Aorta (tissue), 5 donors: ENCODE data around the gene MFAP4. TPM values are rescaled to one million over a fixed set of nuclear protein-coding genes. Genes with fewer than 3 reads are reported as not detected.

Experiments
- ATAC-seq: fragments of 200-7000 bp; cut with Tn5 transposase; one replicate; pipeline ENCODE4 v1.9.1; 2022; ENCODE audit warnings: moderate library complexity; ENCODE audit not compliant: low FRiP score
- DNase-seq, 2 donors: peaks; one replicate each; pipeline ENCODE4 v3.0.0-alpha.2; 2020
- H3K27ac ChIP-seq, 2 donors: one replicate each; pipeline ENCODE4 v1.5.1; 2013; ENCODE audit warnings: low read length in 2 of 2, mild to moderate bottlenecking in 2 of 2, moderate library complexity in 2 of 2, control low read depth in 1 of 2, inconsistent platforms in 1 of 2, low read depth in 1 of 2
- H3K27me3 ChIP-seq, 2 donors: one replicate each; pipeline ENCODE4 v1.6.1; 2013; ENCODE audit warnings: control low read depth in 1 of 2, low read length in 1 of 2, mild to moderate bottlenecking in 1 of 2, moderate library complexity in 1 of 2; ENCODE audit not compliant: insufficient read depth in 2 of 2, control insufficient read depth in 1 of 2
- H3K36me3 ChIP-seq, 2 donors: one replicate each; pipeline ENCODE4 v1.6.1; 2013; ENCODE audit warnings: control low read depth in 1 of 2, low read length in 1 of 2, mild to moderate bottlenecking in 1 of 2; ENCODE audit not compliant: insufficient read depth in 2 of 2, control insufficient read depth in 1 of 2
- H3K4me1 ChIP-seq, 2 donors: one replicate each; pipeline ENCODE4 v1.6.1; 2013; ENCODE audit warnings: low read length in 2 of 2, control low read depth in 1 of 2, mild to moderate bottlenecking in 1 of 2, moderate library complexity in 1 of 2; ENCODE audit not compliant: insufficient read depth in 2 of 2, control insufficient read depth in 1 of 2
- H3K4me3 ChIP-seq, 2 donors: one replicate each; pipeline ENCODE4 v1.5.1; 2013; ENCODE audit warnings: low read length in 2 of 2, control low read depth in 1 of 2, mild to moderate bottlenecking in 1 of 2
- H3K9me3 ChIP-seq: one replicate; pipeline ENCODE4 v1.6.1; 2013; ENCODE audit warnings: mild to moderate bottlenecking, low read length; ENCODE audit not compliant: control insufficient read depth
- WGBS, 2 donors: extraction: QIAGEN DNeasy Blood & Tissue Kit; methylation state at CpG; one replicate each; pipeline ENCODE4 v1.1.7; 2013; 5-methylcytosine and 5-hydroxymethylcytosine counted together
- intact Hi-C, 2 donors: fragments of 100-400 bp; cut with DNase I; formaldehyde crosslinking; loops; one replicate each; pipeline versions ENCODE4 v1.14.2 to v1.15.0; 2022
- polyA plus RNA-seq, 2 donors: library from polyadenylated mRNA; stranded (reverse); fragments of 200-250 nt; gene quantifications; one replicate each; pipeline ENCODE4 v1.2.3, GENCODE V29; 2013
- total RNA-seq, 2 donors: library from RNA; stranded (reverse); fragmentation: NEBNext Ultra II Directional; extraction: Animal tissue kit (Norgen Biotek cat#: 25700); gene quantifications; one replicate each; pipeline ENCODE4 v1.2.1, GENCODE V29; 2021
- donor health status: healthy with polysubstance abuse.
- donor health status: Bipolar disorder and iron deficiency.
- donor health status: DM: no; HTN: no; CAD: no.
- donor health status: DM: no; HTN: no; CAD: no.
- donor health status: DM: yes; HTN: yes; CAD: no.

The MFAP4 gene
- total and polyA plus RNA-seq, 4 donors: 271 to 793 (median 444) TPM

GRCh38 chr17:19392303-19392702, 5.3 kb upstream of the MFAP4 start:
- intact Hi-C loops: no loop called here
- ATAC-seq: no peak
- Histone ChIP-seq H3K9me3 (no peaks in the 10 kb centered on the region), H3K27me3 (no peaks in the 10 kb centered on the region), H3K27ac (peak overlapping the region; percentile 80 to 89), H3K36me3 (no peaks in the 10 kb centered on the region), H3K4me3 (no peak overlapping the region), H3K4me1 (peaks cover 3 to 5% of the 10 kb centered on the region in 2 donors)
- DNase-seq: peak in 1 of 2 donors; percentile 75
- 5 to 8% methylated on average over 7 of the region's 7 CpGs for WGBS, 2 donors

DNA sequence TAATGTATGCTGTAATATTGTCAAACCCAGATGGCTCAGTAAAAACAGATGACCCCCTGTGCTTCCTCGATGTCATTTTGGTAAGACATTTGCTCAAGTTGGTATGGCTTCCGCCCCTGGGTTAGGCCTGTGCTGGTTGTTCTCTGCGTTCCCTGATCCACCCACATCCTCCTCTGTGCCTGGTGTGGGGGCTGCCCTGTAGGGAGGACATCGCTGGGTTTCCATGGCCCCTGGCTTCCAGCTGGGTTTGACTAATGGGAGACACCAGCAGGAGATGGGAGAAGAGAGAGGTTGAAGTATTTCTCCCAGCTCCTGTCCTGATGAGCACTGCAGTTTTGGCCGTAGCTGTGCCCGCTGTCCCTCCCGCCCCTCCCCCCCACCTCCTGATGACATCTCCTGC, 4.4 kb upstream of the MFAP4 start:
- 87 to 93% methylated on average over 7 of the region's 7 CpGs for WGBS, 2 donors
- Histone ChIP-seq H3K27me3 (no peaks in the 10 kb centered on the region), H3K4me3 (no peak overlapping the region), H3K9me3 (no peaks in the 10 kb centered on the region), H3K36me3 (no peaks in the 10 kb centered on the region), H3K27ac (peak overlapping the region in 1 of 2 donors; percentile 89), H3K4me1 (peaks cover 3 to 5% of the 10 kb centered on the region in 2 donors)
- DNase-seq (peak in 1 of 2 donors; percentile 47), ATAC-seq (no peak)
- intact Hi-C loops: no loop called here

DNA sequence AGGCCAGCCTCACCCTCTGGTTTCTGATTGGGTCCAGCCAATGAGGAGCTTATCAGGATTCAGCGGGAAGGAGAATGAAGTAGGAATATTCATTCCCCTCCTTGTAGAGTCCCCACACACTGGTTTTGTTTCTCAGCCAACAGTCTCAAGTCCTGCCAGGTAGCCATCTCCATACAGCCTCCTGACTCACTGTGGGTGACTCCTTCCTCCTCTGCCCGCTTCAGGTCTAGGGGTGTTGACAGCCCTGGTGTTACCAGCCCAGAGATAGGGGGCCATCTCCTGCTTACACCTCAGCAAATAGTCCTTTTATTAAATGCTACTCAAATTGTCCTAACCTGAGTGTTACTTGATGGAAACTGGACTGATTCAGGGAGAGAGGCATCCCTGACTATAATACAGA, 4.0 kb upstream of the MFAP4 start:
- Histone ChIP-seq H3K36me3 (no peaks in the 10 kb centered on the region), H3K27me3 (no peaks in the 10 kb centered on the region), H3K4me1 (peaks cover 3 to 5% of the 10 kb centered on the region in 2 donors), H3K4me3 (no peak overlapping the region), H3K9me3 (no peaks in the 10 kb centered on the region), H3K27ac (peak overlapping the region in 1 of 2 donors; percentile 89)
- intact Hi-C loops: no loop called here
- 79 to 85% methylated on average over 2 of the region's 2 CpGs for WGBS, 2 donors
- ATAC-seq (no peak), DNase-seq (no peak)

- WGBS, 2 donors: 39 to 42% methylated on average over 5 of the region's 5 CpGs
- Histone ChIP-seq H3K27ac (peak overlapping the region; percentile 79 to 97), H3K9me3 (no peaks in the 10 kb centered on the region), H3K36me3 (no peaks in the 10 kb centered on the region), H3K4me1 (peaks cover 3 to 10% of the 10 kb centered on the region in 2 donors), H3K4me3 (no peak overlapping the region), H3K27me3 (no peaks in the 10 kb centered on the region)
- intact Hi-C loops: no loop called here
- ATAC-seq (no peak), DNase-seq (peak in 1 of 2 donors; percentile 47)
Measured at GRCh38 chr17:19388791-19389785, 2.1 kb upstream of the MFAP4 start.

GRCh38 chr17:19387921-19388521, 1.0 kb upstream of the MFAP4 start:
- 56 to 61% methylated on average over 2 of the region's 2 CpGs for WGBS, 2 donors
- no peaks in the 10 kb centered on the region for H3K9me3 ChIP-seq

DNA sequence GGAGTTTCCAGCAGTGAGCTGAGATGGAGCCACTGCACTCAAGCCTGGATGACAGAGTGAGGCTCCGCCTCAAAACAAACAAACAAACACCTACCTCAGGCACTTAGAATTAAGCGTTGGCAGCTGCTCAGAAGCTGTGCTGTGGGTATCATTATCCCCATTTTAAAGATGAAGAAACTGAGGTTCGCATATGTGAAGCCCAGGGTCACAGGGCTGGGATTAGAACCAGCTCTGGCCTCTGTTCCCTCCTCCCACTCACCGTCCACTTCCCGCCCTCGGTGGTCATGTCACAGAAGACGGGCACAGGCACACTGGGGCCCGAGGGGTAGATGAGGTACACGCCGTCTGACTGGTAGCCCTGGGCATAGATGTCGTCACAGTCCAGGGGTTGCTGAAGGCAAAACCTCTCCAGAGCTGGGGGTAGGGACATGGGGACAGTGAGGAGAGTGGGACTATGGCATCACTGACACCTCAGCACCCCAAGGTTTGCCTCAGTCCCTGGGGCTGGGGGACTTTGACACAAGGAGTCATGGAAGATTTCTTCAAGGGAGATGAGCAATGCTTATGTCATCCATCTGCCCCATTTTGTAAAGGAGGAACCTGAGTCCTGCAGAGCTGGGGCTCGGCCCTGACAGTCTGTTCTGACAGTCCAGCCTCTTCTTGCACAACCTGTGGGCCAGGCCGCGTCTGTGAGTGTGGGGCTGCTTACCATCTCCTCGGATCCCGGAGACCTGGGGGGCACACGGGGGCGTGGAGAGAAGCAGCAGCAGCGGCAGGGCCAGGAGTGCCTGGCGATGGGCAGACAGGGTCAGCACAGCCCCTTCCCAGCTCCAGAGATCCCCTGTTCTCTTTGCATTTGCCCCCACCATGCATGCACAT, 700 bp downstream of the MFAP4 start:
- ATAC-seq (peak; percentile 47), DNase-seq (peak; percentile 86 to 87)
- 7 to 8% methylated on average over 20 of the region's 20 CpGs for WGBS, 2 donors
- H3K27ac ChIP-seq: peak overlapping the region; percentile 92 to 98
- peak overlapping the region in 1 of 2 donors; percentile 55 for H3K4me3 ChIP-seq
- intact Hi-C loops: no loop called here
- no peaks in the 10 kb centered on the region for H3K27me3 ChIP-seq
- no peaks in the 10 kb centered on the region for H3K36me3 ChIP-seq
- peaks cover 0 to 13% of the 10 kb centered on the region in 2 donors for H3K4me1 ChIP-seq
- no peaks in the 10 kb centered on the region for H3K9me3 ChIP-seq

More at GRCh38 chr17:19387921-19388521, 1.0 kb upstream of the MFAP4 start:
- Histone ChIP-seq H3K4me3 (no peak overlapping the region), H3K36me3 (no peaks in the 10 kb centered on the region), H3K27me3 (no peaks in the 10 kb centered on the region), H3K27ac (peak overlapping the region; percentile 92 to 98), H3K4me1 (peaks cover 3 to 10% of the 10 kb centered on the region in 2 donors)
- ATAC-seq (peak; percentile 26), DNase-seq (peak in 1 of 2 donors; percentile 45)
- intact Hi-C loops: no loop called here

GRCh38 chr17:19385521-19385983, 1.4 kb downstream of the MFAP4 start:
- H3K27me3 ChIP-seq: no peaks in the 10 kb centered on the region
- H3K4me1 ChIP-seq: peaks cover 0 to 13% of the 10 kb centered on the region in 2 donors
- H3K36me3 ChIP-seq: peaks cover 0 to 5% of the 10 kb centered on the region in 2 donors
- DNase-seq (peak; percentile 39 to 66), ATAC-seq (no peak)
- intact Hi-C loops: no loop called here
- no peaks in the 10 kb centered on the region for H3K9me3 ChIP-seq
- peak overlapping the region; percentile 68 to 79 for H3K27ac ChIP-seq
- 29 to 41% methylated on average over 9 of the region's 9 CpGs for WGBS, 2 donors
- H3K4me3 ChIP-seq: no peak overlapping the region
